Esophagus squamous epithelium (tissue), 5 donors: ENCODE data around the gene DGKB. TPM values are rescaled to one million over a fixed set of nuclear protein-coding genes. Genes with fewer than 3 reads are reported as not detected.

Source experiments
- DNase-seq: peaks from one replicate; lab custom pipeline; 2025; lab: John Stamatoyannopoulos, UW
- H3K27ac ChIP-seq, 4 donors: fragments of 200-600 bp; sonication (generic); one replicate each; pipeline ENCODE4 v1.5.1; 2016 to 2019; ENCODE audit warnings: mild to moderate bottlenecking in 1 of 4
- H3K27me3 ChIP-seq, 4 donors: fragments of 200-600 bp; sonication (generic); 1 replicate in 3 of 4; 2 replicates in 1 of 4; pipeline versions ENCODE4 v1.5.1 to v1.6.0; 2017 to 2021; ENCODE audit warnings: antibody characterized with exemption in 1 of 4
- H3K36me3 ChIP-seq, 3 donors: fragments of 200-600 bp; sonication (generic); one replicate each; pipeline ENCODE4 v1.5.1; 2016 to 2019
- H3K4me1 ChIP-seq, 3 donors: fragments of 200-600 bp; sonication (generic); one replicate each; pipeline ENCODE4 v1.5.1; 2017 to 2019
- H3K4me3 ChIP-seq, 4 donors: fragments of 200-600 bp; sonication (generic); 1 replicate in 3 of 4; 2 replicates in 1 of 4; pipeline ENCODE4 v1.5.1; 2016 to 2019; ENCODE audit warnings: mild to moderate bottlenecking in 2 of 4, moderate library complexity in 1 of 4
- H3K9me3 ChIP-seq, 3 donors: fragments of 200-600 bp; sonication (generic); one replicate each; pipeline ENCODE4 v1.5.1; 2016 to 2019
- POLR2A ChIP-seq, 4 donors: fragments of 450-650 bp; IDR thresholded peaks; one replicate each; pipeline ENCODE4 v1.6.1; 2017; ENCODE audit warnings: antibody characterized with exemption in 4 of 4, mild to moderate bottlenecking in 4 of 4, moderate library complexity in 3 of 4
- WGBS, 2 donors: methylation state at CpG; one replicate each; pipeline ENCODE4 v1.1.5; 2018; 5-methylcytosine and 5-hydroxymethylcytosine counted together
- intact Hi-C: fragments of 100-400 bp; cut with DNase I; formaldehyde crosslinking; loops from one replicate; pipeline ENCODE4 v1.15.0; 2022
- total RNA-seq, 4 donors: library from RNA; depleted of rRNA; stranded (reverse); fragments of >200 nt; gene quantifications; one replicate each; pipeline ENCODE4 v1.1.0, GENCODE V29; 2016
- TF ChIP-seq, protein P1 (sequence below), 6 experiments: fragments of 450-650 bp in 4 of 6; fragments of 200-600 bp in 2 of 6; sonication (generic) in 2 of 6; IDR thresholded peaks; one replicate each; pipeline ENCODE4 v1.5.1; 2016 to 2019; ENCODE audit warnings: antibody characterized with exemption in 6 of 6, mild to moderate bottlenecking in 4 of 6, moderate library complexity in 4 of 6
- donor health status: DM: yes; HTN: yes; CAD: no.

The DGKB gene
- total RNA-seq, 4 donors from 2014 or later = 0.09 to 1.1 (median 0.23) TPM; not detected in 1

DNA sequence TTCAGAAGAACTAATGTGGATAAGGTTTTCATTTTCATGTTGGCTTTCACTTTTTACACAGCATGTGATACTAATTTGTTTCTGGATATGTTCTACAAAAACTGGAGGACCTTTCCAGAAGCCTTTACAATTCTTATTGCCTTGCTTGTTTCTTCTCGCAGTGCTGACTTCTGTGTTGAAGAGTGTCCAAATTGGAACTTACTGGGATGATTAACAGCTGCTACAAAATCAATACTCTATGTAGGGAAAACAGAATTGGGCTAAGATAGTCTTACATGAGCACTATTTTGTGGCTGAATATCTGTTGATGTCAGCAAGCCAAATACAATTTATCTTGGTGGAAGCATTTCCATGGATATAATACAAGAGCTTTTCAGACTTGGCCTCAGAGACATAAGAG, 351.2 kb downstream of the DGKB start:
- H3K36me3 ChIP-seq = no peaks in the 10 kb centered on the region
- H3K9me3 ChIP-seq = no peaks in the 10 kb centered on the region
- WGBS, 2 donors = 25 to 33% methylated on average over 1 of the region's 1 CpG
- TF ChIP-seq, protein P1, sequence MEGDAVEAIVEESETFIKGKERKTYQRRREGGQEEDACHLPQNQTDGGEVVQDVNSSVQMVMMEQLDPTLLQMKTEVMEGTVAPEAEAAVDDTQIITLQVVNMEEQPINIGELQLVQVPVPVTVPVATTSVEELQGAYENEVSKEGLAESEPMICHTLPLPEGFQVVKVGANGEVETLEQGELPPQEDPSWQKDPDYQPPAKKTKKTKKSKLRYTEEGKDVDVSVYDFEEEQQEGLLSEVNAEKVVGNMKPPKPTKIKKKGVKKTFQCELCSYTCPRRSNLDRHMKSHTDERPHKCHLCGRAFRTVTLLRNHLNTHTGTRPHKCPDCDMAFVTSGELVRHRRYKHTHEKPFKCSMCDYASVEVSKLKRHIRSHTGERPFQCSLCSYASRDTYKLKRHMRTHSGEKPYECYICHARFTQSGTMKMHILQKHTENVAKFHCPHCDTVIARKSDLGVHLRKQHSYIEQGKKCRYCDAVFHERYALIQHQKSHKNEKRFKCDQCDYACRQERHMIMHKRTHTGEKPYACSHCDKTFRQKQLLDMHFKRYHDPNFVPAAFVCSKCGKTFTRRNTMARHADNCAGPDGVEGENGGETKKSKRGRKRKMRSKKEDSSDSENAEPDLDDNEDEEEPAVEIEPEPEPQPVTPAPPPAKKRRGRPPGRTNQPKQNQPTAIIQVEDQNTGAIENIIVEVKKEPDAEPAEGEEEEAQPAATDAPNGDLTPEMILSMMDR (IDR thresholded peaks at IDR 0.05) = no peak
- TF ChIP-seq POLR2A (IDR thresholded peaks at IDR 0.05) = no peak
- H3K4me1 ChIP-seq = no peaks in the 10 kb centered on the region
- no peaks in the 10 kb centered on the region for H3K27me3 ChIP-seq
- H3K27ac ChIP-seq = no peak overlapping the region
- no peak overlapping the region for H3K4me3 ChIP-seq
- no peak for DNase-seq
- intact Hi-C loops = no loop called here

GRCh38 chr7:14542624-14543023, 359.9 kb downstream of the DGKB start:
- WGBS, 2 donors = 76 to 78% methylated on average over 5 of the region's 5 CpGs
- Histone ChIP-seq H3K27me3 (no peaks in the 10 kb centered on the region), H3K4me3 (no peak overlapping the region), H3K36me3 (no peaks in the 10 kb centered on the region), H3K9me3 (no peaks in the 10 kb centered on the region), H3K4me1 (no peaks in the 10 kb centered on the region), H3K27ac (no peak overlapping the region)
- no peak for DNase-seq
- intact Hi-C loops = no loop called here
- no peak for TF ChIP-seq POLR2A (IDR thresholded peaks at IDR 0.05)
- TF ChIP-seq, protein P1 (IDR thresholded peaks at IDR 0.05) = no peak

DNA sequence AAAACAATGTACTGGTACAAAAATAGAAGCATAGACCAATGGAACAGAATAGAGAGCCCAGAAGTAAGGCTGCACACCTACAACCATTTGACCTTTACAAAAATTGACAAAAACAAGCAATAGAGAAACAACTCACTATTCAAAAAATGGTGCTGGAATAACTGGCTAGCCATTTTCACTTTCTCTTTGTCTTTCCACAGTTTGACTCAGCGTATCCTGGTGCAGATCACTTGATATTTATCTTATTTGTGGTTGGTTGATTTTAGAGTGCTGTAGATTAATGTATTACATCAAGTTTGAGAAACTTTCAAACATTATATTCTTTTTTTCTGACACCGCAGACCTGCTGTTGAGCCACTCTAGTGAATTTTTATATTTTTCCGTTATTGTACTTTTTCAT, 381.4 kb downstream of the DGKB start:
- Histone ChIP-seq H3K9me3 (no peaks in the 10 kb centered on the region), H3K27me3 (no peaks in the 10 kb centered on the region), H3K36me3 (no peaks in the 10 kb centered on the region), H3K4me3 (no peak overlapping the region), H3K27ac (no peak overlapping the region), H3K4me1 (no peaks in the 10 kb centered on the region)
- DNase-seq = no peak
- TF ChIP-seq, protein P1 (IDR thresholded peaks at IDR 0.05) = no peak
- TF ChIP-seq POLR2A (IDR thresholded peaks at IDR 0.05) = no peak
- 87 to 94% methylated on average over 3 of the region's 3 CpGs for WGBS, 2 donors
- intact Hi-C loops = no loop called here

GRCh38 chr7:14510268-14510667, 392.3 kb downstream of the DGKB start:
- Histone ChIP-seq H3K36me3 (no peaks in the 10 kb centered on the region), H3K4me1 (peaks cover 0 to 12% (median 4%) of the 10 kb centered on the region in 3 donors), H3K27ac (no peak overlapping the region), H3K4me3 (no peak overlapping the region), H3K27me3 (no peaks in the 10 kb centered on the region), H3K9me3 (peaks cover 0 to 9% (median 0%) of the 10 kb centered on the region in 3 donors)
- no peak for TF ChIP-seq POLR2A (IDR thresholded peaks at IDR 0.05)
- TF ChIP-seq, protein P1 (IDR thresholded peaks at IDR 0.05) = no peak
- WGBS, 2 donors = 85 to 93% methylated on average over 2 of the region's 2 CpGs
- intact Hi-C loops = no loop called here
- DNase-seq = no peak

GRCh38 chr7:14507617-14508016, 394.9 kb downstream of the DGKB start:
- peaks cover 0 to 27% (median 4%) of the 10 kb centered on the region in 3 donors for H3K4me1 ChIP-seq
- 15 to 27% methylated on average over 3 of the region's 3 CpGs for WGBS, 2 donors
- no peaks in the 10 kb centered on the region for H3K36me3 ChIP-seq
- no peaks in the 10 kb centered on the region for H3K27me3 ChIP-seq
- intact Hi-C loops = no loop called here
- no peak overlapping the region for H3K4me3 ChIP-seq
- peaks cover 0 to 9% (median 0%) of the 10 kb centered on the region in 3 donors for H3K9me3 ChIP-seq
- no peak overlapping the region for H3K27ac ChIP-seq
- no peak for TF ChIP-seq POLR2A (IDR thresholded peaks at IDR 0.05)
- TF ChIP-seq, protein P1 (IDR thresholded peaks at IDR 0.05) = no peak
- DNase-seq = no peak
